GM18507 (cell line): ENCODE measurements around the gene RCOR1.

Experiments used
- DNase-seq: peaks from one replicate; pipeline ENCODE4 v3.0.0; 2011; ENCODE audit warnings: low read depth; ENCODE audit not compliant: insufficient read length; ENCODE audit errors: extremely low spot score
- FAIRE-seq: peaks from 2 replicates; lab custom pipeline; 2011; peaks lifted over from hg19 to GRCh38; lab: Jason Lieb, UNC

Gene RCOR1

DNA sequence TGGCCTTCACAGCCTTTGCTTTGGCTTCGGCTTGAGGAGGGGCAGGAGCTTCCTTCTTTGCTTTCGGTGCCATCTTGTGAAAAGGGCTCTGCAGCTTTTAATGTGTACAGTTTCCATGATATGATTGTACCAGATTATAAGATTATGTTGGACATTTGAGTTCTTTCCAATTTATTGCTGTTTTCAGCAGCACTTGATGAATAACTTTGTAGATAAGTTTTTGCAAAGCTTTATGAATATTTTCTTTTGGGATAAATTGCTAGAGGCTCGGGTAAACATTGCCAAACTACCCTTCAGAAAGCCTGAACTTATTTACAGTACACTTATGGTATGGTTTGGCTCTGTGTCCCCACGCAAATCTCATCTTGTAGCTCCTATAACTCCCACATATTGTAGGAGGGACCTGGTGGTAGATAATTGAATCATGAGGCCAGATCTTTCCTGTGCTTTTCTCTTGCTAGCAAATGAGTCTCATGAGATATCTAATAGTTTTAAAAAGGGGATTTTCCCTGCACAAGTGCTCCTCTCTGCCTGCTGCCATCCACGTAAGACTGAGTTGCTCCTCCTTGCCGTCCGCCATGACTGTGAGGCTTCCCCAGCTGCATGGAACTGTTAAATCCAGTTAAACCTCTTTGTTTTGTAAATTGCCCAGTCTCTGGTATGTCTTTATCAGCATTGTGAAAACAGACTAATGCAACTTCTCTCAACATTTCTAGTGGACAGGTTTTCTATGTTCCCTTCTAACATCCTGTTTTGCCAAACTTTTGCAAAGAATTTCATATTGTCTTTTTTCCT lies 70.4 kb downstream of the RCOR1 start:
- no peak for FAIRE-seq
- no peak for DNase-seq

DNA sequence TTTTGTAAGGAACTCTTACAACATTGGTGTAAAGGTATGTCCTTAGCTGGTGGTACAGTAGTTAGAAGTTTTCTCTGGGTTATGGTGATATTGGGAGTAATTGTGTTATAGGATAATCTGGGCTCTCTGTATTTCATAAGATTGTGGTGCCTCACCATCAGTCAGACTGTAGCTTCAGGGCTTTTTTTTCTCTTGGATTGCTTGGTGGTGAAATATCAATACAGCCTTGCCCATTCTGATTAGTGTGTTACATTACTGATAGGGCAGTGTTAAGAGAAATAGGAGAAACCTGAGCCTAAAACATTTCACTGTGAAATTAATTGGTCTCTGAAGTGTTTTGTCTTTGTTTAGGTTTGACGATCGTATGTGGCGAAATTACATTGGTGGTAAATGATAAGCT lies 71.0 kb downstream of the RCOR1 start:
- no peak for DNase-seq
- no peak for FAIRE-seq

- FAIRE-seq, result no peak
Observed at GRCh38 chr14:102665621-102666020, 73.2 kb downstream of the RCOR1 start.

GRCh38 chr14:102666635-102667034 lies 74.2 kb downstream of the RCOR1 start:
- no peak for DNase-seq
- no peak for FAIRE-seq

More at GRCh38 chr14:102665621-102666020, 73.2 kb downstream of the RCOR1 start:
- DNase-seq, result no peak

DNA sequence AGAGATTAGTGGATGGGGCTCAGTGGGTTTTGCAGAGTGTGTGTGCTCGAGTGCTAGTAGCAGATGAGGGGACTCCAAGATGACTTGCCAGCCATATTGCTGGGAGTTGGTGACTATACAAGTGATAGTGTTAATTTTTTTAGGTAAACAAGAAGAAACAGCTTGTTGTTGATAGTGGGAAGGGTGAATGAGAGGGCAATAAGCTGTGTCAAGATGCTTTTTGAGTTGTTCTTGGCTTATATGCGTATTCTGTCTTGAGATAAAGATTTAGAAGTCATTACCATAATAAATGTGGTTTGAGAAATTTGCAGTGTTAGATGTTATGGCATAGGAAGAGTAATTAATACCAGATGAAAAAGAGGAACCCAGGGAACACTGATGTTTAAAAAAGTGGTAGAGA lies 75.3 kb downstream of the RCOR1 start:
- no peak for FAIRE-seq
- DNase-seq, result no peak

GRCh38 chr14:102668291-102668873 lies 75.9 kb downstream of the RCOR1 start:
- no peak for FAIRE-seq
- no peak for DNase-seq

DNA sequence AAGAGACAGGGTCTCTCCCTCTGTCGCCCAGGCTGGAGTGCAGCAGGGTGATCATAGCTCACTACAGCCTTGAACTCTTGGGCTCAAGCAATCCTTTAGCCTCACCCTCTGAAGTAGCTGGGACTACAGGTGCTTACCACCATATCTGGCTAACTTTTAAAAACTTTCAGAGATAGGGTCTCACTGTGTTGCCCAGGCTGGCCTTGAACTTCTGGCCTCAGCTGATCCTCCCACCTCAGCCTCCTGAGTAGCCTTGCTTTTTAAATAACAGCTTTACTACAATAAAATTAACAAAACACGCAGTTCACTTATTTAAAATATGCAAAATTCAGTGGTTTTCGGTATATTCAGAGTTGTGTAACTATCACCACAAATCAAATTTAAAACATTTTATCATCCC lies 79.0 kb downstream of the RCOR1 start:
- DNase-seq, result no peak
- FAIRE-seq, result no peak

DNA sequence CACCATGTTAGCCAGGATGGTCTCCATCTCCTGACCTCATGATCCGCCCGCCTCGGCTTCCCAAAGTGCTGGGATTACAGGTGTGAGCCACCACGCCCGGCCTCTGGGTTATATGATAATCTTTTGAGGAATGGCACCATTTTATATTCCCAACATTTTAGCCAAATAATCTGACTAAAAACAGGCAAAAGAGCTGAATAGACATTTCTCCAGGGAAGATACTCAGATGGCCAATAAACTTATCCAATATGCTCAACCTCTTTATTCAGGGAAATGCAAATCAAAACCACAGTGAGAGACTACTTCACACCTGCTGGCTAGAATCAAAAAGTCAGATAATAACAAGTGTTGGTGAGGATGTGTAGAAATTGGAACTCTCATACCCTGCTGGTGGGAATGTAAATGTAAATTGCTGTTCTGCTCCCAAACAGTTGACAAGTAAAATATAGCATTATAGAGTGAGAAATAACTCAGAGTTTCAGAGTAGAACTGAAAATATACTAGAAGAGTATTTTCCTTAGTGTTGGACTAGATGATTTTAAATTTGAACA lies 80.0 kb downstream of the RCOR1 start:
- no peak for DNase-seq
- no peak for FAIRE-seq

DNA sequence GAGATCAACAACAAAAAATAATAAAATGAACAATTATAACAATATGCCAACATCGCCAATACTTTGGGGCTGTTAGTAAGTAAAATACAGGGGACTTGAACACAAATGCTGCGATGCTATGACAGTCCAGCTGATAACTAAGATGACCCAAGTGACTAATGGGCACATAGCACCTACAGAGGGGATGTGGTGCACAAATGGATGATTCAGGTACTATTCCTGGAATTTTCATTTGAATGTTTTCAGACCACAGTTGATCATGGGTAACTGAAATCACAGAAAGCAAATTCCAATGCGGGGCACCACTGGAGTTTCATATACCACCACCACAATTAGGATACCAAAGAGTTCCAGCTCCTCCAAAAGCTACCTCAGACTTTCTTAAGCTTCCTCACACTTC lies 82.9 kb downstream of the RCOR1 start:
- FAIRE-seq (no peak), DNase-seq (no peak)

- DNase-seq, result no peak
Observed at GRCh38 chr14:102678394-102678793, 85.9 kb downstream of the RCOR1 start.

GRCh38 chr14:102683399-102684297 lies 91.2 kb downstream of the RCOR1 start:
- no peak for DNase-seq

More at GRCh38 chr14:102678394-102678793, 85.9 kb downstream of the RCOR1 start:
- FAIRE-seq, result no peak

GRCh38 chr14:102684298-102684663 lies 91.8 kb downstream of the RCOR1 start:
- FAIRE-seq, result no peak

More at GRCh38 chr14:102683399-102684297, 91.2 kb downstream of the RCOR1 start:
- FAIRE-seq, result no peak

DNA sequence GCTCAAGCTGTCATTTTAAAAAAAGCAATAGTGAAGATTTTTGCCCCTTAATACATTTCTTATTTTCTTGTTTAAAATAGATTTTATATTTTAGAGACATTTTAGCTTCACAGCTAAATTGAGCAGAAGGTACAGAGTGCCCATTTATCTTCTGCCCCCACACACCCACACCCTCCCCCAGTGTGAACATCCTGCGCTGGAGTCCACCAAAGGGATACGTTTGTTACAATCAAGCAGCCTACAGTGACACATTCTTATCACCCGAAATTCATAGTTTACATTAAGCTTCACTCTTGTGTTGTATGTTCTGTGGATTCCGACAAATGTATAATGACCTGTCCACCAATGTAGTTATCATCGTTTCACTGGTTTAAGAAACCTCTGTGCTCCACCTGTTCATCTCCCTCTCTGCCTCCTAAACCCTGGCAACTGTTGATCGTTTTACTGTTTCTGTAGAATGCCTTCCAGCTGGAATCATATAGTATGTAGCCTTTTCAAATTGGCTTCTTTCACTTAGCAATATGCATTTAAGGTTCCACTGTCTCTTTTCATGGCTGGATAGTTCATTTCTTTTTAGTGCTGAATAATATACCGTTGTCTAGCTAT lies 93.8 kb downstream of the RCOR1 start:
- FAIRE-seq, result no peak

More at GRCh38 chr14:102684298-102684663, 91.8 kb downstream of the RCOR1 start:
- no peak for DNase-seq

GRCh38 chr14:102688290-102688689 lies 95.8 kb downstream of the RCOR1 start:
- FAIRE-seq (no peak), DNase-seq (no peak)

More for the DNA sequence above, 93.8 kb downstream of the RCOR1 start:
- DNase-seq, result no peak

GRCh38 chr14:102690509-102691286 lies 98.2 kb downstream of the RCOR1 start:
- FAIRE-seq, result no peak

GRCh38 chr14:102691763-102692162 lies 99.3 kb downstream of the RCOR1 start:
- FAIRE-seq (no peak), DNase-seq (no peak)

More at GRCh38 chr14:102690509-102691286, 98.2 kb downstream of the RCOR1 start:
- no peak for DNase-seq

- FAIRE-seq, result no peak
- DNase-seq, result no peak
Observed at GRCh38 chr14:102692334-102692733, 99.9 kb downstream of the RCOR1 start.

DNA sequence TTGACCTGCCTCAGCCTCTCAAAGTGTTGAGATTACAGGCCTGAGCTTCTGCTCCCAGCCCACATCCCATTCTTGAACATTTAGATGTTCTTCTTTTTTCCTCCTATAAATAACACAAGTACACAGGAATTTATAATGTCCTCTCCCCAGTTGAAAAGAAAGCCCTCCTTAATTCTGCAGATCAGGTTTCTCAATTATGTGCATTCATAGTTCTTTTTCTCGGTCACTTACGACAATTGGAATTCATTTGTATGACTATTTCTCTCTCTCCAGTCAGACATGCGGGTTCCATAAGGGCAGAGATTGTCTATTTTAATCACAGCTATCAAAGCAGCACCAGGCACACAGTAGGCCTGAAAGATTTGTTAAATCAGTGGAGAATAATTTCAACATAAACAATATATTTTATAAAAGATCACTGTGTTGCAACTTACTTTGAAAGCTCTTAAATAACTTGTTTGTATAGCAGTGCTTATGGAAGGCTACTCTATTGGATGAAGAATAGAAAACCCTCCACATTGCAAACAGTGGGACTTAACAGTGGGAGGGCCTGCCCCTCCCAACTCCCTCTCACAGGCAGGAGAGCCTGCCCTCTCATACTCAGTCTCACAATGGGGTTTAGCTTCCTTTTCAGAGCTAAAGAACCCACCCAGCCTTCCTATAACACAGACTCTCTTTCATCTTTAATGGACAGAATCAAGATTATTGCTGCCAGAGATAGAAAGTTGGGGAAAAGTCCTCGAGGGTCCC lies 100.7 kb downstream of the RCOR1 start:
- DNase-seq (no peak), FAIRE-seq (no peak)
